Uterus (tissue), 2 donors: ENCODE measurements around the gene HMGCS2.

Experiments
- CTCF ChIP-seq, 4 experiments: fragments of 200-600 bp in 2 of 4; fragments of 450-650 bp in 2 of 4; sonication (generic) in 2 of 4; IDR thresholded peaks; one replicate each; pipeline ENCODE4 v1.5.1; 2016 to 2019; ENCODE audit warnings: antibody characterized with exemption in 4 of 4, mild to moderate bottlenecking in 2 of 4, moderate library complexity in 1 of 4
- POLR2A ChIP-seq, 2 donors: fragments of 450-650 bp; IDR thresholded peaks; one replicate each; pipeline ENCODE4 v1.6.1; 2016; ENCODE audit warnings: antibody characterized with exemption in 2 of 2, mild to moderate bottlenecking in 1 of 2, moderate library complexity in 1 of 2

- TF ChIP-seq POLR2A (IDR thresholded peaks at IDR 0.05) = no peak
- no peak for TF ChIP-seq CTCF (IDR thresholded peaks at IDR 0.05)
Measured at GRCh38 chr1:119783354-119784185, 14.9 kb upstream of the HMGCS2 start.
